H1 (cell line): ENCODE measurements around the gene RTN4. TPM values are rescaled to one million over a fixed set of nuclear protein-coding genes. Genes with fewer than 3 reads are reported as not detected.

ENCODE experiments used
- ATF3 ChIP-seq: IDR thresholded peaks from 2 replicates; pipeline ENCODE4 v1.6.1; 2011; ENCODE audit warnings: low read depth, mild to moderate bottlenecking, low read length; ENCODE audit not compliant: insufficient read depth
- CBX8 ChIP-seq: fragments of 300-800, 300-1000 bp; sonication (generic); IDR thresholded peaks from 2 replicates; pipeline ENCODE4 v1.7.1; 2016; ENCODE audit warnings: low read depth, low read length, borderline replicate concordance
- CHD1 ChIP-seq: IDR thresholded peaks from 2 replicates; pipeline ENCODE4 v1.6.1; 2012; ENCODE audit warnings: low read depth, low read length, improper control_type of control experiment
- CHD7 ChIP-seq: fragments of 300-600 bp; sonication (generic); IDR thresholded peaks from 2 replicates; pipeline ENCODE4 v1.7.1; 2012; ENCODE audit warnings: low read length, moderate library complexity, mild to moderate bottlenecking, inconsistent platforms; ENCODE audit not compliant: insufficient replicate concordance
- NANOG ChIP-seq: IDR thresholded peaks from 2 replicates; pipeline ENCODE4 v1.6.1; 2011; ENCODE audit warnings: low read length, low read depth, mild to moderate bottlenecking, inconsistent platforms; ENCODE audit not compliant: insufficient read depth, poor library complexity, severe bottlenecking
- RAD21 ChIP-seq, 2 experiments: IDR thresholded peaks in 1 of 2; conservative IDR thresholded peaks in 1 of 2; 2 replicates each; pipeline ENCODE4 v1.6.1; 2011; ENCODE audit warnings: low read depth in 2 of 2, low read length in 2 of 2, improper control_type of control experiment in 1 of 2, inconsistent platforms in 1 of 2, mild to moderate bottlenecking in 1 of 2, moderate library complexity in 1 of 2
- TAF7 ChIP-seq: optimal IDR thresholded peaks from 2 replicates; pipeline ENCODE3; 2011; ENCODE audit warnings: low read depth, mild to moderate bottlenecking, inconsistent platforms, low read length, moderate library complexity, borderline replicate concordance
- YY1 ChIP-seq: IDR thresholded peaks from 2 replicates; pipeline ENCODE4 v1.6.1; 2011; ENCODE audit warnings: low read depth, mild to moderate bottlenecking, low read length
- ZNF274 ChIP-seq: IDR thresholded peaks from 2 replicates; pipeline ENCODE4 v1.7.0; 2012; ENCODE audit warnings: low read length, borderline replicate concordance; ENCODE audit errors: extremely low read depth
- polyA plus RNA-seq, 7 experiments: library from polyadenylated mRNA; depleted of rRNA in 3 of 7; stranded (reverse) in 5 of 7; unstranded in 2 of 7; fragments of >200 nt in 5 of 7; fragments of 200-250 nt in 2 of 7; gene quantifications; 1 replicate in 5 of 7; 2 replicates in 1 of 7; 4 replicates in 1 of 7; pipeline versions ENCODE4 v1.2.1 to v1.2.3, GENCODE V29; 2011 to 2013; ENCODE audit warnings: missing spikeins in 2 of 7, mixed read lengths in 2 of 7
- total RNA-seq: library from RNA; stranded (reverse); fragmentation: NEBNext Ultra II Directional; extraction: Animal tissue kit (Norgen Biotek cat#: 25700); gene quantifications from 2 replicates; pipeline ENCODE4 v1.2.1, GENCODE V29; 2021

The RTN4 gene
- total and polyA plus RNA-seq, 2 of the 8 experiments (the other 6 are each of a cell fraction or from before 2014, with no cell fraction given): 179 to 242 TPM

GRCh38 chr2:54958717-54959371, 91.4 kb downstream of the RTN4 start (continued):
- TF ChIP-seq CHD7 (no peak), YY1 (no peak), ATF3 (no peak), RAD21 (IDR thresholded peaks at IDR 0.05 in 1 of 2, conservative IDR thresholded peaks at IDR 0.05 in 1 of 2; ENCODE audit: low read depth in 2 of 2, low read length in 2 of 2) (no peak), TAF7 (no peak), CBX8 (no peak), ZNF274 (no peak), NANOG (no peak), CHD1 (no peak)
